GM21423 (cell line): ENCODE results near the gene SHC1.
A peak's percentile ranks its signal among the peaks of the same experiment; 100 is the strongest.

Source experiments
- ATAC-seq: cut with Tn5 transposase; IDR thresholded peaks from one replicate; pipeline ENCODE4 v1.9.1; 2021; ENCODE audit warnings: mild to moderate bottlenecking, moderate library complexity; ENCODE audit not compliant: unreplicated experiment

SHC1 gene

DNA sequence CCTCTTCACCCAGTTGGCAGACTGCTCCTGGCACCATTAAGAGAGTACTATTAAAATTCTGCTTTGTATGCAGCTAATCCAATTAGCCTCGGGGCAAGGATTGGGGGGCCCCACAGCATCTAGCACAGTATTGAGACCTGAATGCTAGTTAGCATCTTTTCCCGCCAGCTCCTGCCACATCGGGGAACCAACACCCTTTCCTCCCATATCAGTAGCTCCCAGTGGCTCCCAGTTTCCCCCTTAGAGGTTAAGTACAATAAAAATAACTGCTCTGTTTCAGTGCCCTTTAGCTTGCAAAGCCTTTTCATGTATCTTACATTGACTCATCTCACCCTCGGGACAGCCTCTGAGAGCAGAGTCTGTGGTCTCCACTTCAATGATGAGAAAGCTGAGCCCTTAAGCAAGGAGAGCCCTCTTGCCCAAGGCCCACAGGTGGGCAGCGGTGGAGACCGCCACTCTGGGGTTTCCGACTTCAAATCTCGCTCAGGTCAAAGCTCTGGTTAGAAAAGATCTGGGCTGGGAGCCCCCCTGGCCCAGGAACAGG lies 29.8 kb downstream of the SHC1 start:
- no peak for ATAC-seq

DNA sequence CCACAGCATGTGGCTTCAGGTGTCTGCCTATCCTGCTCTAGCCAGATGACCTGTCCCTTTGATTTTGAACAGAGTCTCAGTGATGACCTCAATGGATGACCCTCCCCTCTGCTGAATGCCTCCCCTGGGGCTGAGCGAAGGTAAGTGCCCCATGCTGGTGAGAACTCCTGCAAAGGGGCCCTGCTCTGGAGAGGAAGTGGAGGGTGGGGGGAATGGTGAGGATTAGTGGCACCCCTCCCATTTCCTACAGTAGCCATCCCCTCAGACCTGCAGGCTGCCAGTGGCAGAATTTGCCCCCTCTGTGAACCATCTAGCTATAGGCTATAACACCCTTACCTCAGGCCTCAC lies 30.4 kb downstream of the SHC1 start:
- ATAC-seq, result no peak

DNA sequence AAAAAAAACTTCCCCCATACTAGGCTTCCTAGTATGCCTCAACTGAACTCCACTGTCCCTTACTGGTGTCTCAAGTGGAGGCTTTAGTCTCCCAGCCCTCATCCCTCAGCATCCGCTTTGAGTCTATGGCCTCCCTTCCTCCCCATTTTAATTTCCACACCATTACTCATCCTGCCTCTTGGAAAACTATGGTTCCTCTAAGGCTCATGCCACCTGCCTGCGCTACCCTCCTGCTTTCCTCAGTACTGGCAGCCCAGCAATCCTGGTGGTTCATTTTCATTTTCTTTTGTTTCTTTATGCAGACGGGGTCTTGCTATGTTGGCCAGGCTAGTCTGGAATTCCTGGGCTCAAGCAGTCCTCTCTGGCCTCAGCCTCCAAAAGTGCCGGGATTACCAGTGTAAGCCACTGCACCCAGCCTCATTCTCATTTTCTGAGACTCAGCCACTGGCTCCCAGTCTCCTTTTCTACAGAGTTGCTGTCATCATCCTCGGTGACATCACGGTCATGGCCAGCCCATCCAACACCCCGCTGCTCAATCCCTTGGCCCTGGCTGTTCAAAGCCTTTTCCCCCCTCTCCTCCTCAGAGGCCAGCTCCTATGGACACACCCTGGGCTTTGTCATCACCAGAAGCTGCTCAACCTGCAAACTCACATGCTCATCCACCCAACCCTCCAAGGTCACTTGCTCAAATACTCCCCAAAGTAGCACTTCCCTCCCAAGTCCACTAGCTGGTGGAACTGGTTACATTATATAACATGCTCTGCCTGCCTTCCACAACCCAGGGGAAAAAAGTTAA lies 31.7 kb downstream of the SHC1 start:
- ATAC-seq, result no peak

DNA sequence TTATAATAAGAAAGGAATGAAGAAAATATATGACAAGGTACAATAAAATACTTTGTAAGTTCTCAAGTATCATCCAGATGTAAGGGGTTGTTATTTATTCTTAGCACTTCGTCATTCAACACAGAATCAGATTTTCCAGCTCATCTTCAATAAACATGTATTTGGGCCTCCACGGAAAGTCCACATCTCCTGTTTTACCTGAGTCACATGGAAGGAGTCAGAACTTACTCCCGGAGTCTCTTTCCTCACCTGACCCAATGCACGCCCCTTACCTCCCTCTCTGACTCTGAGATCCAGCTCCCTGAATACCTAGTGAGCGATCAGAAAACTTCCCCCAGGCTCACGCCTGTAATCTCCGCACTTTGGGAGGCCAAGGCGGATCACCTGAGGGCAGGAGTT lies 32.6 kb downstream of the SHC1 start:
- ATAC-seq, result no peak

DNA sequence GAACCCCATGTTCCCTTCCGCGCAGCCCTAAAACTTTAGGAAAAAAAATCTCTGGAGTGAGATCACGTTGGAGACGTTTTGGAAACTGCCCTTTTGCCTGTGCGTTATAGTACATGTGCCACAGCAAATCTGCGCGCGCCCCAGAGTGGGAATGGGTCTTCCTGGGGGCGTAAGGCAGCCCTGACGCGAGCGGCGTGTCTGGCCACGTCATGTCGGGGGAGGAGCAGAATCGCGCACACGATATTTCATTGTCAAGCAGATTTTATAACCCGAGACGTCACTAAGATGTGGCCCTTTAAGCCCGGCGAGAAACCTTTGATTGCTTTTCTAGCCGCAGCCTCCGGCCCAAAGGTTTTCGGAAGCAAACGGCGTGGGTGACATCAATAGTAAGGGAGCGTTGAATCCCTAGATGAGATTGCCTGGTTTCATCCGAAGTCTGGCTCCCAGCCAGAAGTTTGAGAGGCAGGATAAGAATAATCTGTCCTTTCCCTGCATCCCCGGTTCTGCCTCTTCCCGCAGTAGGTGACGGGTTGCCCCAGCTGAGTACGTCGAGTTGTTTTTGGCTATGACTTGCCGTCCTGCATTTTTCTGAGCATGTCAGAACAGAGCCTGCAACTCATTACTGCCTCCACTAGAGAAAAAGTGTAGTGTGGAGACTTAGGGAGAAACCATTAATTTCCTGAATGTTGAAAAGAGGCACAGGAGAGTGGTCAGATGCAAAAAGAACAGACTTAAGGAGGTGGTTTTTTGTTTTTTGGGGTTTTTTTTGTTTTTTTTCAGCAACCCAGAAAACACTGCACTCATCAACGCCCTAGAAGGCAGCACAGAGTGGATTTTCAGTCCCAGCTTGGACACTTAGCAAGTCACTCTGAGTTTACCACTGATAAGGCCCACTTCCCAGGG lies 33.2 kb downstream of the SHC1 start:
- ATAC-seq, result peak; percentile 61

DNA sequence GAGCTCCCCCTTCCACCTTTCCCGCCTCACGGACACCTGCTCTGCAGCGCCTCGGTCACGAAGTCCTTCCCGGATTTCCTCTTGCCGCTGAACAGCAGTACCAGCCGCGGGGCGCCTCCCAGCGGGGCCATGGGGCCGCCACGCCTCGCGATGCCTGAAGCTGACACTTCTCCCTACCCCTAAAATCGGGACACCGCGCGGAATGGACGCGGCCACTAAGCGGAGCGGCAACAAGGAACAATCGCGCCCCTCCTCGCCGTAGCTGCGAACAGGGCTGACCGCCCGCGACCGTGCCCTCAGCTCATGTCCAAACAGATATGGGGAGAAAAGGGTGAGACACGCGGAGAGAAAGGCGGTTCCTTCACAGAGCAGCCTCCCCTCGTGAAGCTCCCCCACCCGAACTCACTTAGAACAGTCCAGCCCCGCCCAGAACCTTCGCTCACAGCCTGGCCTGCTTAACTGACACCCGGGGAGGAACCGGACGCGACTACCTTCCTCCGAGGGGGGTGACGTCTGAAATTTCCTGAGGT lies 33.9 kb downstream of the SHC1 start, which contains the start of gene PMVK:
PMVK (minus strand) TSS at position 165 of the 530 bp plus-strand sequence; CDS start at position 131, 34 bp downstream.
- ATAC-seq, result peak; percentile 68

DNA sequence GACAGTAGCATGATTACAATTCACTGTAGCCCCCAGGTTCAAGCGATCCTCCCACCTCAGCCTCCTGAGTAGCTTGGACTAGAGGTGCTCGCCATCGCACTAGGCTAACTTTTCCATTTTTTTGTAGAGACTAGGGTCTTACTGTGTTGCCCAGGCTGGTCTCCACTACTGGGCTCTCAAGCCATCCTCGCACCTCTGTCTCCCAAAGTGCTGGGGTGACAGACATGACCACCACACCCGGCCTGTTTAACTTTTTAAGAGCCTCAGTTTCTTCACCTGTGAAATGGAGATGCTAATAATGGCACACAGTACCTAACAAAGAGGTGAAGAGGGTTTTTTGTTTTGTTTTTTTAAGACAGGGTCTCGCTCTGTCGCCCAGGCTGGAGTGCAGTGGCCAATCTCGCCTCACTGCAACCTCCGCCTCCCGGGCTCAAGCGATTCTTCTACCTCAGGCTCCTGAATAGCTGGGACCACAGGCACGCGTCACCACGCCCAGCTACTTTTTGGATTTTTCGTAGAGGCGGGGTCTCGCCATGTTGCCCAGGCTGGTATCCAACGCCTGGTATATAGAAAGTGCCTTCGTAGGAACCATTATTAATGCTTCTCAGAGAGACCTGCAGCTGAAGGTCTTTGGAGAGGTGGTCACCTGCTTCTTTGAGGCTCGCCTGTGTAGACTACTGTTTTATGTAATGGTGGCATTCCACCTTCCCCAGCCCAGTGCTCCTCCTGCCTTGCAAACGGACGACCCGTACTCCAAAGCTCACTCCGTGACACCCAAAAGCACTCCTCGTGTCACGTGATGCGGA lies 34.6 kb downstream of the SHC1 start:
- no peak for ATAC-seq

DNA sequence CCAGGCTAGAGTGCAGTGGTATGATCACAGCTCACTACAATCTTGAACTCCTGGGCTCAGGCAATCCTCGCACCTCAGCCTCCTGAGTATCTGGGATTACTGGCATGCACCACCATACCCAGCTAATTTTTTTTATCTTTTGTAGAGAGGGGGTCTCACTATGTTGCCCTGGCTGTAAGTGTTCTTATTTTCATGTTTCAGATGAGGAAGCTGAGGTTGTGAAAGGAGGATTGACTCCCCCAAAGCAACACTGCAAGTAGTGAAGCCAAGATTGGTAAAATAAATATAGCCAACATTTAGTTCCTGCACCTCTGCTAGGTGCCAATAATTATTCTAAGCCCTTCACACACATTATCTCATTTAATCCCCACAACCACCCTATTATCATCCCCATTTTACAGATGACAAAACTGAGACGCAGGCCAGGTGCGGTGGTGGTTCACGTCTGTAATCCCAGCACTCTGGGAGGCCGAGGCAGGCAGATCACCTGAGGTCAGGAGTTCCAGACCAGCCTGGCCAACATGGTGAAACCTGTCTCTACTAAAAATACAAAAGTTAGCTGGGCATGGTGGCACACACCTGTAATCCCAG lies 36.1 kb downstream of the SHC1 start:
- ATAC-seq, result no peak

DNA sequence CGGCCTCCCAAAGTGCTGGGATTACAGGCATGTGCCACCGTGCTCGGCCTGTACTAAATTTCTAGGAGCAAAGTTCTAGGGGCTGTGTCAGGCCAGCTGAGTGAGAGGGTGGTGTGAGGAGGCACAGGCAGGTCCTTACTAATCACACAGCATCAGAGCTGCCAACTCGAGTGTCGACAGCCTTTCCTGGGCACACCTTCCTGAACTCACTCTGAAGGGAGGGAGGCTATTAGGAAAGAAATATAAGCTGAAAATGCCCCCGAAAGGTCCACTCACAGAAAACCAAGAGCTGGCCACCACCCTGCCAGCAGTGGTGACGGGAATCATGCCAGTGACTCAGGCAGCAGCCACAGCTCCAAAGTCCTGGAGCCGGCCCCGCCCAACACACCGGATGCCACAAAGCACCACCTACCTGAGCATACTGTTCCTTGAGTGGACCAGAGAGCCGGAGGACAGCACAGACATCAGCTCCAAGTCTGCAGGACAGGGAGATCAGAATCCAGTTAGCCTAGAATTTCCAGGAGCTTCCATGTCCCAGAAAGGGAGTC lies 38.5 kb downstream of the SHC1 start:
- no peak for ATAC-seq

DNA sequence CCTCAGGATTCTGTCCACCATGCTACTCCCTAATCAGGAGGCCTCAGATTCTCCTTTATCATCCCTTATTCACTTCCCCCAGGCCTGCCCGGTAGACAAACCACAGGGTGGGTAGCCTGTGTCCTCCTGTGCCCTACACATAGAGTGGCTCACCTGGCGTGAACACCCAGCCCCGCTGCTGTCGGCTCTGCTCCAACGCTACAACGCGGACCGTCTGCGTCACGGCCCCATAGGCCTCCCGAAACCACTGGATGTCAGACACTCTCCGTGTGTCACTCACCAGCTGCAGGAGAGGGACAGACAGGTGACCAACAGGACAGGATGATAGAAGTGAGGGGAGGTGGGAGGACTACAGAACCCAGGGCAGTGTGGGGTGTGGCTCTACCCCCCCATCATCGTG lies 44.3 kb downstream of the SHC1 start:
- no peak for ATAC-seq

DNA sequence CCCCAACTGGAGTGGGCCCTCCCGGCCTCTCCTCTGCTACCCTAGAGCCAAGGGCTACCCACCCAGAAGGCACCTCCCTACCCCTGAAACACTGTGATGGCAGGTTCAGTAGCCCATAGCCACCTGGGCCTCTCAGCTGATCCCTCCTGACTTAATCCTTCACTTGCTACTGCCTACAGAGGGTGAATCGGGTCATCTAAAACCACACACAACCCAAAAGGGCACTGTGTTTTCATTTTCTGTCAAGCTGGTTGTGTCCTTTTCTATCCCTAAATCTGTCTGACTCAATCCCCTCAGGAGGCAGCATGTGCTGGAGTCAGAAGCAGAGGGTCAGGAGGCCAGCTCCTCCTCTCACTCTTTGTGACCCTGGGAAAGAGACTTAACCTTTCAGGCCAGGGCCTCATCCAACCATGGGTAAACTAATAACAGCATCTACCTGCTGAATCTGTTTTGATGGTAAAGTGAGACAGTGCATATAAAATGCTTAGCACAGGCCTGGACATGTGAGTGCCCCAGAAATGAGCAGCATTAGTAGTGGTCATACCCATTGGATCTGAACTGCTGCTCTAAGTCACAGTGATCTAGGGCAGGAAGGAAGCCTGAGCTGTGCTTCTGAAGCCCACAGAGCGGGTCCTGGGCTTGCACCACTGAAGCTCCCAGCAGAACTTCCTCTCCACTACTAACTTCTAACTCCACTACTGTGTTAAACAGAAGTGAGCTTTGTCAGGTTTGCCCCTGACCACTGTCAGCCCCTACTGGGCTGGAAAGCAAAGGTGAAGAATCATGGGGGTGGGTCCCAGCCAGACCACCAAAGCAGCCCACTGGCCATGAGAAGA lies 45.0 kb downstream of the SHC1 start:
- ATAC-seq, result no peak

DNA sequence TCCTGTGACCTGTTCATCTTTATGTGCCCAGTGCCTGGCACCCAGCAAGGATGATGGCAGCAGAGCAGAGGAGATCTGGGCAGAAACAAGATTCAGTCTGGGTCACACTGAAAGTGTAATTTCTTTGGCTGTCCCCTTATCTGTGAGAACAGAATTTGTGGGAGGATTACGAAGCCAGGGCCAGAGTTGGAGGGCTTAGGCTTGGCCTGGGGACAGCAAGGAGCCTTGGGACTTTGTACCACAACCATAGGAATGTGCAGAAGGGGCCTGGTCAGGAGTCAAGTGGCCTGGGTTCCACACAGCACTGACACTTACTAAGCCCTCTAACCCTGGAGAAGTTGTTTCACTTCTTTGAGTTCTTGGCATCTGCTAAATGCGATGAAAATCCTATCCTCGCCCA lies 46.9 kb downstream of the SHC1 start:
- no peak for ATAC-seq

DNA sequence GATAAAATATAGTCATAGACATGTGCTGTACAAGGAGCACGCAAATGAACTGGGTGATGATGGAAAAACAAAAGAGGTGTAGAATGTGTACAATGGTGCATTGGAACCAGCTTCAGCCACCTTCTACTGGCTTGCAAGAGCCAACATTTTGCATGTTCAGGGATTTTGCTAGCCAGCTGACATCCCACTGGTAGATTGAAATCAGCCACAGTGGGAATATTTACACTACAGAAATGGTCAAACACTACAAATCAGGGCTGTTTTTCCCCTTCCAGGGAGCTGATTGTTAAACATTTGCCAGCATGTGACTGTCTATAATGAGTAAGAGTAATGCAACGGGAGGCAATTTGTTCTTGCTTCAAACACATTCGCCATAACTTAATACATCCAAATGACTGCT lies 57.3 kb downstream of the SHC1 start:
- no peak for ATAC-seq

DNA sequence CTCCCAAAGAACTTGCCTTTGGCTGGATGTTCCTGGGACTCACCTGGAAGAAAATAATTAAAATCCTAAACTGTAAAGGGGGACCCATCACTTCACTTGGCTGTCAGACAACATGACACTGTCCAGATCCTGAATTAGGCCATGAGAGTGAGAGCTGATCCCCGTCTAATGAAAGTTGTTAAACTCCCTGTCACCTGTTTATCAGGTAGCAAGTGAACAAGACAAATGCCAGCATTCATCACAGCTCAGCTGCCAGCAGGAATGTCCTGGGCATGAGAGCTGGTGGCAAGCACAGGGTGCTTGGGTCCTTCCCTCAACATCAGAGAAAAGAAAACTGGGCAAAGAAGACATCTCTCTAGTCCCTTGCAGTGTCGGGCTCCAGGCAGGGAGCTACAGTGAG lies 57.8 kb downstream of the SHC1 start:
- ATAC-seq, result no peak
